GM23338 (cell line): ENCODE data around the gene STAB2. TPM values are rescaled to one million over a fixed set of nuclear protein-coding genes. Genes with fewer than 3 reads are reported as not detected.

ENCODE experiments used
- ATAC-seq: fragments of 200-7000 bp; cut with Tn5 transposase; 3 replicates; pipeline ENCODE4 v1.9.1; 2020
- DNase-seq: peaks from one replicate; pipeline ENCODE4 v3.0.0-alpha.2; 2015; ENCODE audit warnings: low spot score
- H2AFZ ChIP-seq: fragments of 200-600 bp; sonication (generic); 2 replicates; pipeline ENCODE4 v1.8.0; 2016; ENCODE audit warnings: antibody characterized with exemption, mild to moderate bottlenecking, moderate library complexity
- H3F3A ChIP-seq: fragments of 200-600 bp; sonication (generic); replicated peaks from 2 replicates; pipeline ENCODE4 v1.8.0; 2017; ENCODE audit warnings: antibody characterized with exemption, mixed run types, low read depth
- H3K27ac ChIP-seq: fragments of 200-600 bp; sonication (generic); 2 replicates; pipeline ENCODE4 v1.6.1; 2016; ENCODE audit warnings: low read depth
- H3K27me3 ChIP-seq: fragments of 200-600 bp; sonication (generic); 2 replicates; pipeline ENCODE4 v1.8.0; 2016; ENCODE audit warnings: mild to moderate bottlenecking, mixed run types, moderate library complexity; ENCODE audit not compliant: insufficient read depth
- H3K36me3 ChIP-seq: fragments of 200-600 bp; sonication (generic); 2 replicates; pipeline ENCODE4 v1.8.0; 2016; ENCODE audit warnings: mild to moderate bottlenecking; ENCODE audit not compliant: insufficient read depth
- H3K4me1 ChIP-seq: fragments of 200-600 bp; sonication (generic); 2 replicates; pipeline ENCODE4 v1.8.0; 2016; ENCODE audit warnings: mild to moderate bottlenecking, moderate library complexity; ENCODE audit not compliant: insufficient read depth
- H3K4me2 ChIP-seq: fragments of 200-600 bp; sonication (generic); 2 replicates; pipeline ENCODE4 v1.7.1; 2017; ENCODE audit warnings: mixed run types
- H3K4me3 ChIP-seq: fragments of 200-600 bp; sonication (generic); 2 replicates; pipeline ENCODE4 v1.6.1; 2016; ENCODE audit warnings: mixed run types
- H3K79me2 ChIP-seq: fragments of 200-600 bp; sonication (generic); replicated peaks from 2 replicates; pipeline ENCODE4 v1.8.0; 2017; ENCODE audit warnings: mild to moderate bottlenecking; ENCODE audit not compliant: insufficient read depth
- H3K9me2 ChIP-seq: fragments of 200-600 bp; sonication (generic); 2 replicates; pipeline ENCODE4 v1.8.0; 2017; ENCODE audit not compliant: insufficient read depth
- H4K20me1 ChIP-seq: fragments of 200-600 bp; sonication (generic); replicated peaks from 2 replicates; pipeline ENCODE4 v1.8.0; 2017; ENCODE audit warnings: mild to moderate bottlenecking; ENCODE audit not compliant: insufficient read depth
- H3K27ac Mint-ChIP-seq: 2 replicates; pipeline ENCODE4 v1.8.0; 2020; ENCODE audit warnings: inconsistent platforms, mild to moderate bottlenecking, moderate library complexity, mixed read lengths
- H3K27me3 Mint-ChIP-seq: 3 replicates; pipeline ENCODE4 v1.8.0; 2022; ENCODE audit warnings: low read depth, mild to moderate bottlenecking, moderate library complexity, mixed read lengths, inconsistent platforms; ENCODE audit not compliant: insufficient read depth, poor library complexity
- H3K36me3 Mint-ChIP-seq: 3 replicates; pipeline ENCODE4 v1.8.0; 2021; ENCODE audit warnings: low read depth, mild to moderate bottlenecking, inconsistent platforms, moderate library complexity, mixed read lengths
- H3K4me1 Mint-ChIP-seq: 3 replicates; pipeline ENCODE4 v1.8.0; 2020; ENCODE audit warnings: mild to moderate bottlenecking, inconsistent platforms, mixed read lengths
- H3K4me3 Mint-ChIP-seq: 3 replicates; pipeline ENCODE4 v1.8.0; 2021; ENCODE audit warnings: moderate library complexity, mild to moderate bottlenecking, inconsistent platforms, mixed read lengths
- H3K9me3 Mint-ChIP-seq: 3 replicates; pipeline ENCODE4 v1.8.0; 2020; ENCODE audit warnings: moderate library complexity, mild to moderate bottlenecking, inconsistent platforms, mixed read lengths
- CREB1 ChIP-seq: fragments of 250-450 bp; sonication (Bioruptor Pico); IDR thresholded peaks from 2 replicates; pipeline ENCODE4 v1.5.0; 2020; ENCODE audit warnings: low read depth, mild to moderate bottlenecking, moderate library complexity
- EZH2 ChIP-seq: fragments of 200-600 bp; sonication (generic); IDR thresholded peaks from one replicate; pipeline ENCODE4 v1.8.0; 2017; ENCODE audit warnings: antibody characterized with exemption, mild to moderate bottlenecking, low read depth; ENCODE audit not compliant: unreplicated experiment
- EZH2phosphoT487 ChIP-seq: fragments of 200-600 bp; sonication (generic); IDR thresholded peaks from one replicate; pipeline ENCODE4 v1.8.1; 2018; ENCODE audit warnings: antibody characterized with exemption; ENCODE audit not compliant: unreplicated experiment
- JUNB ChIP-seq: IDR thresholded peaks from one replicate; pipeline ENCODE4 v1.6.1; 2016; ENCODE audit warnings: antibody characterized with exemption; ENCODE audit not compliant: unreplicated experiment
- NANOG ChIP-seq: IDR thresholded peaks from 2 replicates; pipeline ENCODE4 v1.6.1; 2016; ENCODE audit warnings: antibody characterized with exemption, borderline replicate concordance
- POLR2AphosphoS5 ChIP-seq: IDR thresholded peaks from 2 replicates; pipeline ENCODE4 v1.6.1; 2016; ENCODE audit warnings: antibody characterized with exemption, low read depth
- STAT1 ChIP-seq: IDR thresholded peaks from one replicate; pipeline ENCODE4 v1.6.1; 2016; ENCODE audit warnings: antibody characterized with exemption; ENCODE audit not compliant: unreplicated experiment
- ZNF114 ChIP-seq: fragments of 250-450 bp; sonication (Bioruptor Pico); IDR thresholded peaks from 2 replicates; pipeline ENCODE4 v1.5.0; 2020; ENCODE audit warnings: mild to moderate bottlenecking, moderate library complexity
- ZNF331 ChIP-seq: fragments of 250-450 bp; sonication (Bioruptor Pico); IDR thresholded peaks from 2 replicates; pipeline ENCODE4 v1.5.0; 2020; ENCODE audit warnings: low read depth, mild to moderate bottlenecking, moderate library complexity
- polyA plus RNA-seq: library from polyadenylated mRNA; unstranded; fragments of >200 nt; fragmentation: Nextera tagmentation; extraction: Ambion mirVana; gene quantifications from 2 replicates; pipeline ENCODE4 v1.2.1, GENCODE V29; 2016
- total RNA-seq: library from RNA; depleted of rRNA; stranded (reverse); fragments of >200 nt; shearing (Covaris generic); gene quantifications from 2 replicates; pipeline ENCODE4 v1.2.3, GENCODE V29; 2014
- TF ChIP-seq, protein P1 (sequence below), 2 experiments: fragments of 200-600 bp in 1 of 2; sonication (generic) in 1 of 2; conservative IDR thresholded peaks; 2 replicates each; pipeline versions ENCODE4 v1.5.1 to v1.6.1; 2016 to 2017; ENCODE audit warnings: antibody characterized with exemption in 2 of 2, low read depth in 2 of 2, mild to moderate bottlenecking in 2 of 2, moderate library complexity in 1 of 2
- TF ChIP-seq, protein P2 (sequence below): IDR thresholded peaks from one replicate; pipeline ENCODE4 v1.6.1; 2018; ENCODE audit warnings: antibody characterized with exemption; ENCODE audit not compliant: unreplicated experiment
- TF ChIP-seq, protein P3 (sequence below): IDR thresholded peaks from 2 replicates; pipeline ENCODE4 v1.6.1; 2016; ENCODE audit warnings: antibody characterized with exemption

STAB2 gene
- total and polyA plus RNA-seq, 2 experiments from 2014 or later: 0.14 TPM; not detected in 1

DNA sequence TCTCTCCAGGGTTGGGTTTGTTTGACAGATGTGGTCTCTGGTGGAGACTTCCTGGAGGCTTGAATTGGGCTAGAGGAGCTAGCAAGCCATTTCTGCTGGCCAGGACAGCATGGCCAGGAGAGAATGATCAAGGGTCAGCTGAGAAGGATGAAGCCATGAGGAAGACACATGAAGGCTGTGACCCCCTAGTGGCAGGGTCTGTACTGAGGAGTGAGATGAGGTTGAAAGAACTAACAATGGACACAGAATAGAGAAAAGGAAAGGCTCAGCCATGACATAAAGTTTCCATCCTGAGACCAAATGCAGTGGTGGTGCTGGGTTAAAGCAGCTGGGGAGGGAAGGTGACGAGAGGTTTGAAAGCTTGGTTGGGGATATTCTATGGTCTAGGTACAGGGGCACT, 164.1 kb downstream of the STAB2 start:
- Mint-ChIP-seq H3K4me3 (no peak overlapping the region), H3K36me3 (no peaks in the 10 kb centered on the region), H3K27ac (no peak overlapping the region), H3K4me1 (peaks cover 2% of the 10 kb centered on the region; the same call in 2 of the 3 replicates), H3K27me3 (peaks cover 4% of the 10 kb centered on the region), H3K9me3 (no peaks in the 10 kb centered on the region)
- Histone ChIP-seq H4K20me1 (no peaks in the 10 kb centered on the region), H3K79me2 (no peaks in the 10 kb centered on the region), H3K9me2 (no peaks in the 10 kb centered on the region), H3K4me2 (no peak overlapping the region), H3F3A (no peaks in the 10 kb centered on the region), H2AFZ (no peak overlapping the region), H3K36me3 (no peaks in the 10 kb centered on the region), H3K27me3 (no peaks in the 10 kb centered on the region), H3K27ac (no peak overlapping the region), H3K4me1 (no peaks in the 10 kb centered on the region), H3K4me3 (no peak overlapping the region)
- DNase-seq (peak; percentile 56), ATAC-seq (peak; percentile 68)
- no peak for TF ChIP-seq ZNF114 (CRISPR knock-in tag)
- TF ChIP-seq, protein P1, sequence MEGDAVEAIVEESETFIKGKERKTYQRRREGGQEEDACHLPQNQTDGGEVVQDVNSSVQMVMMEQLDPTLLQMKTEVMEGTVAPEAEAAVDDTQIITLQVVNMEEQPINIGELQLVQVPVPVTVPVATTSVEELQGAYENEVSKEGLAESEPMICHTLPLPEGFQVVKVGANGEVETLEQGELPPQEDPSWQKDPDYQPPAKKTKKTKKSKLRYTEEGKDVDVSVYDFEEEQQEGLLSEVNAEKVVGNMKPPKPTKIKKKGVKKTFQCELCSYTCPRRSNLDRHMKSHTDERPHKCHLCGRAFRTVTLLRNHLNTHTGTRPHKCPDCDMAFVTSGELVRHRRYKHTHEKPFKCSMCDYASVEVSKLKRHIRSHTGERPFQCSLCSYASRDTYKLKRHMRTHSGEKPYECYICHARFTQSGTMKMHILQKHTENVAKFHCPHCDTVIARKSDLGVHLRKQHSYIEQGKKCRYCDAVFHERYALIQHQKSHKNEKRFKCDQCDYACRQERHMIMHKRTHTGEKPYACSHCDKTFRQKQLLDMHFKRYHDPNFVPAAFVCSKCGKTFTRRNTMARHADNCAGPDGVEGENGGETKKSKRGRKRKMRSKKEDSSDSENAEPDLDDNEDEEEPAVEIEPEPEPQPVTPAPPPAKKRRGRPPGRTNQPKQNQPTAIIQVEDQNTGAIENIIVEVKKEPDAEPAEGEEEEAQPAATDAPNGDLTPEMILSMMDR (conservative IDR thresholded peaks at IDR 0.05; ENCODE audit: low read depth in 2 of 2): peak; percentile 46 to 52
- TF ChIP-seq NANOG: no peak

DNA sequence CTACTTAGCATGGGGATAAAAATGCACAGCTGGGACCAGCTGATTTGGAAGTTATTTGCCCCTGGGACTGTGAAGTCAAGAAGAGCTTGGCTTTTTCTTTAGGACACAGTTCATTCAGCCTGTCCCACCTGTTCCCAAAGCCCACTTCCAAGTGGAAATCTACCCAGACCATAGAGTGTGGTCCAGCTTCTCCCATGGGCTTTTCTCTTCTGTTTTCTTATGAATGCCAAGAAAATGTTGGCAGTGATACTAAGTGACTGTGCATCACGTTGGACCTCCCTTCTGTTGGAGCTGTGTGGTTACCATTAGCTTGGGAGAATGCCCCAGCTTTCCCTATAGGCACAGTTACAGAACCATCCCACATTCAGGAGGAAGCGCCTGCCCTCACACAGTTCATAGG, 164.5 kb downstream of the STAB2 start:
- H3K27me3 Mint-ChIP-seq: peaks cover 4% of the 10 kb centered on the region
- DNase-seq: no peak

More for the DNA sequence above, 164.5 kb downstream of the STAB2 start:
- no peak overlapping the region for H3K4me2 ChIP-seq
- Mint-ChIP-seq H3K4me1 (no peaks in the 10 kb centered on the region), H3K9me3 (no peaks in the 10 kb centered on the region), H3K27ac (no peak overlapping the region), H3K36me3 (no peaks in the 10 kb centered on the region), H3K4me3 (no peak overlapping the region)
- H3K27ac ChIP-seq: no peak overlapping the region
- no peaks in the 10 kb centered on the region for H3K4me1 ChIP-seq
- no peak for ATAC-seq
- H3F3A ChIP-seq: no peaks in the 10 kb centered on the region
- no peaks in the 10 kb centered on the region for H3K36me3 ChIP-seq
- no peaks in the 10 kb centered on the region for H3K79me2 ChIP-seq
- no peak overlapping the region for H2AFZ ChIP-seq
- no peaks in the 10 kb centered on the region for H4K20me1 ChIP-seq
- H3K4me3 ChIP-seq: no peak overlapping the region
- no peaks in the 10 kb centered on the region for H3K27me3 ChIP-seq
- no peaks in the 10 kb centered on the region for H3K9me2 ChIP-seq
- TF ChIP-seq EZH2: no peak
- no peak for TF ChIP-seq ZNF114 (CRISPR knock-in tag)
- TF ChIP-seq ZNF331: no peak
- no peak for TF ChIP-seq CREB1 (CRISPR knock-in tag)
- TF ChIP-seq, protein P2, sequence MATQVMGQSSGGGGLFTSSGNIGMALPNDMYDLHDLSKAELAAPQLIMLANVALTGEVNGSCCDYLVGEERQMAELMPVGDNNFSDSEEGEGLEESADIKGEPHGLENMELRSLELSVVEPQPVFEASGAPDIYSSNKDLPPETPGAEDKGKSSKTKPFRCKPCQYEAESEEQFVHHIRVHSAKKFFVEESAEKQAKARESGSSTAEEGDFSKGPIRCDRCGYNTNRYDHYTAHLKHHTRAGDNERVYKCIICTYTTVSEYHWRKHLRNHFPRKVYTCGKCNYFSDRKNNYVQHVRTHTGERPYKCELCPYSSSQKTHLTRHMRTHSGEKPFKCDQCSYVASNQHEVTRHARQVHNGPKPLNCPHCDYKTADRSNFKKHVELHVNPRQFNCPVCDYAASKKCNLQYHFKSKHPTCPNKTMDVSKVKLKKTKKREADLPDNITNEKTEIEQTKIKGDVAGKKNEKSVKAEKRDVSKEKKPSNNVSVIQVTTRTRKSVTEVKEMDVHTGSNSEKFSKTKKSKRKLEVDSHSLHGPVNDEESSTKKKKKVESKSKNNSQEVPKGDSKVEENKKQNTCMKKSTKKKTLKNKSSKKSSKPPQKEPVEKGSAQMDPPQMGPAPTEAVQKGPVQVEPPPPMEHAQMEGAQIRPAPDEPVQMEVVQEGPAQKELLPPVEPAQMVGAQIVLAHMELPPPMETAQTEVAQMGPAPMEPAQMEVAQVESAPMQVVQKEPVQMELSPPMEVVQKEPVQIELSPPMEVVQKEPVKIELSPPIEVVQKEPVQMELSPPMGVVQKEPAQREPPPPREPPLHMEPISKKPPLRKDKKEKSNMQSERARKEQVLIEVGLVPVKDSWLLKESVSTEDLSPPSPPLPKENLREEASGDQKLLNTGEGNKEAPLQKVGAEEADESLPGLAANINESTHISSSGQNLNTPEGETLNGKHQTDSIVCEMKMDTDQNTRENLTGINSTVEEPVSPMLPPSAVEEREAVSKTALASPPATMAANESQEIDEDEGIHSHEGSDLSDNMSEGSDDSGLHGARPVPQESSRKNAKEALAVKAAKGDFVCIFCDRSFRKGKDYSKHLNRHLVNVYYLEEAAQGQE: no peak
- no peak for TF ChIP-seq STAT1
- TF ChIP-seq, protein P3, sequence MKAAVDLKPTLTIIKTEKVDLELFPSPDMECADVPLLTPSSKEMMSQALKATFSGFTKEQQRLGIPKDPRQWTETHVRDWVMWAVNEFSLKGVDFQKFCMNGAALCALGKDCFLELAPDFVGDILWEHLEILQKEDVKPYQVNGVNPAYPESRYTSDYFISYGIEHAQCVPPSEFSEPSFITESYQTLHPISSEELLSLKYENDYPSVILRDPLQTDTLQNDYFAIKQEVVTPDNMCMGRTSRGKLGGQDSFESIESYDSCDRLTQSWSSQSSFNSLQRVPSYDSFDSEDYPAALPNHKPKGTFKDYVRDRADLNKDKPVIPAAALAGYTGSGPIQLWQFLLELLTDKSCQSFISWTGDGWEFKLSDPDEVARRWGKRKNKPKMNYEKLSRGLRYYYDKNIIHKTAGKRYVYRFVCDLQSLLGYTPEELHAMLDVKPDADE: no peak
- TF ChIP-seq EZH2phosphoT487: no peak
- no peak for TF ChIP-seq NANOG
- no peak for TF ChIP-seq JUNB
- no peak for TF ChIP-seq POLR2AphosphoS5
